SK-N-SH treated with all-trans-retinoic acid at 6 μM for 48 hours (cell line): Measurements from ENCODE around the gene ZNF385B.

ENCODE experiments used
- TF ChIP-seq, protein P1 (sequence below): fragments of 250-450 bp; sonication (Bioruptor Pico); IDR thresholded peaks from 2 replicates; pipeline ENCODE4 v1.5.0; 2020; ENCODE audit warnings: mild to moderate bottlenecking, moderate library complexity
- TF ChIP-seq, protein P2 (sequence below): fragments of 250-450 bp; sonication (Bioruptor Pico); IDR thresholded peaks from 2 replicates; pipeline ENCODE4 v1.5.1; 2020; ENCODE audit warnings: low read depth, mild to moderate bottlenecking, moderate library complexity
- TF ChIP-seq, protein P3 (sequence below): fragments of 250-450 bp; sonication (Bioruptor Pico); IDR thresholded peaks from 2 replicates; pipeline ENCODE4 v1.8.0; 2020; ENCODE audit warnings: mild to moderate bottlenecking, moderate library complexity, borderline replicate concordance

DNA sequence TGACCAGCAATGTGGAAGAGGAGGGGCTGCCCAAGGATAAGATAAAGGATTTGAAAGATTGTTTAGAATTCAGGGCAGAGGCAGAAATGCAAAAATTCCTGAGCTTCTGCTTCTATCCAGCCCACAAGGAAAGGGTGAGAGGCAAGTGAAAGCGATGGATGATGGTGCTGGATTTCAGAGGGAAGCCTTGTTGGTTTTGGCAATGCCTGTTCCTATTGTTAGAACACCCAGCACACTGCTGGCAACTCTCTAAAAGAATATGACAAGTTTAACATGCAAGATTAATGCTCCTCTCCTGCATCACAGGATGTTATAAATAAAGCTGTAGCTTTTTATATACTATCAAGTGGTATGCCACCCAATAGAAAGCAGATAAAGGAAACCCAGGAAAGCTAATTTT is 92.6 kb downstream of the ZNF385B start:
- TF ChIP-seq, protein P1, sequence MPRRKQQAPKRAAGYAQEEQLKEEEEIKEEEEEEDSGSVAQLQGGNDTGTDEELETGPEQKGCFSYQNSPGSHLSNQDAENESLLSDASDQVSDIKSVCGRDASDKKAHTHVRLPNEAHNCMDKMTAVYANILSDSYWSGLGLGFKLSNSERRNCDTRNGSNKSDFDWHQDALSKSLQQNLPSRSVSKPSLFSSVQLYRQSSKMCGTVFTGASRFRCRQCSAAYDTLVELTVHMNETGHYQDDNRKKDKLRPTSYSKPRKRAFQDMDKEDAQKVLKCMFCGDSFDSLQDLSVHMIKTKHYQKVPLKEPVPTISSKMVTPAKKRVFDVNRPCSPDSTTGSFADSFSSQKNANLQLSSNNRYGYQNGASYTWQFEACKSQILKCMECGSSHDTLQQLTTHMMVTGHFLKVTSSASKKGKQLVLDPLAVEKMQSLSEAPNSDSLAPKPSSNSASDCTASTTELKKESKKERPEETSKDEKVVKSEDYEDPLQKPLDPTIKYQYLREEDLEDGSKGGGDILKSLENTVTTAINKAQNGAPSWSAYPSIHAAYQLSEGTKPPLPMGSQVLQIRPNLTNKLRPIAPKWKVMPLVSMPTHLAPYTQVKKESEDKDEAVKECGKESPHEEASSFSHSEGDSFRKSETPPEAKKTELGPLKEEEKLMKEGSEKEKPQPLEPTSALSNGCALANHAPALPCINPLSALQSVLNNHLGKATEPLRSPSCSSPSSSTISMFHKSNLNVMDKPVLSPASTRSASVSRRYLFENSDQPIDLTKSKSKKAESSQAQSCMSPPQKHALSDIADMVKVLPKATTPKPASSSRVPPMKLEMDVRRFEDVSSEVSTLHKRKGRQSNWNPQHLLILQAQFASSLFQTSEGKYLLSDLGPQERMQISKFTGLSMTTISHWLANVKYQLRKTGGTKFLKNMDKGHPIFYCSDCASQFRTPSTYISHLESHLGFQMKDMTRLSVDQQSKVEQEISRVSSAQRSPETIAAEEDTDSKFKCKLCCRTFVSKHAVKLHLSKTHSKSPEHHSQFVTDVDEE (CRISPR knock-in tag): no peak
- TF ChIP-seq, protein P2, sequence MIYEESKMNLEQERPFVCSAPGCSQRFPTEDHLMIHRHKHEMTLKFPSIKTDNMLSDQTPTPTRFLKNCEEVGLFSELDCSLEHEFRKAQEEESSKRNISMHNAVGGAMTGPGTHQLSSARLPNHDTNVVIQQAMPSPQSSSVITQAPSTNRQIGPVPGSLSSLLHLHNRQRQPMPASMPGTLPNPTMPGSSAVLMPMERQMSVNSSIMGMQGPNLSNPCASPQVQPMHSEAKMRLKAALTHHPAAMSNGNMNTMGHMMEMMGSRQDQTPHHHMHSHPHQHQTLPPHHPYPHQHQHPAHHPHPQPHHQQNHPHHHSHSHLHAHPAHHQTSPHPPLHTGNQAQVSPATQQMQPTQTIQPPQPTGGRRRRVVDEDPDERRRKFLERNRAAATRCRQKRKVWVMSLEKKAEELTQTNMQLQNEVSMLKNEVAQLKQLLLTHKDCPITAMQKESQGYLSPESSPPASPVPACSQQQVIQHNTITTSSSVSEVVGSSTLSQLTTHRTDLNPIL: no peak
- TF ChIP-seq, protein P3, sequence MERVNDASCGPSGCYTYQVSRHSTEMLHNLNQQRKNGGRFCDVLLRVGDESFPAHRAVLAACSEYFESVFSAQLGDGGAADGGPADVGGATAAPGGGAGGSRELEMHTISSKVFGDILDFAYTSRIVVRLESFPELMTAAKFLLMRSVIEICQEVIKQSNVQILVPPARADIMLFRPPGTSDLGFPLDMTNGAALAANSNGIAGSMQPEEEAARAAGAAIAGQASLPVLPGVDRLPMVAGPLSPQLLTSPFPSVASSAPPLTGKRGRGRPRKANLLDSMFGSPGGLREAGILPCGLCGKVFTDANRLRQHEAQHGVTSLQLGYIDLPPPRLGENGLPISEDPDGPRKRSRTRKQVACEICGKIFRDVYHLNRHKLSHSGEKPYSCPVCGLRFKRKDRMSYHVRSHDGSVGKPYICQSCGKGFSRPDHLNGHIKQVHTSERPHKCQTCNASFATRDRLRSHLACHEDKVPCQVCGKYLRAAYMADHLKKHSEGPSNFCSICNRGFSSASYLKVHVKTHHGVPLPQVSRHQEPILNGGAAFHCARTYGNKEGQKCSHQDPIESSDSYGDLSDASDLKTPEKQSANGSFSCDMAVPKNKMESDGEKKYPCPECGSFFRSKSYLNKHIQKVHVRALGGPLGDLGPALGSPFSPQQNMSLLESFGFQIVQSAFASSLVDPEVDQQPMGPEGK: no peak
